HepG2 (cell line): Measurements from ENCODE around the gene SEMA5B.

Experiments
- CHD2 ChIP-seq: IDR thresholded peaks from 2 replicates; pipeline ENCODE4 v1.6.1; 2011; ENCODE audit warnings: low read depth, low read length, improper control_type of control experiment
- FOXP1 ChIP-seq, 2 experiments: fragments of 450-650 bp in 1 of 2; IDR thresholded peaks; 2 replicates each; pipeline ENCODE4 v1.6.1; 2017 to 2018; ENCODE audit warnings: antibody characterized with exemption in 1 of 2
- KDM2A ChIP-seq: sonication (generic); formaldehyde crosslinking; IDR thresholded peaks from 2 replicates; pipeline ENCODE4 v1.4.0; 2020; ENCODE audit warnings: low read depth, missing genetic modification reagents, borderline replicate concordance
- MTF1 ChIP-seq: sonication (generic); formaldehyde crosslinking; IDR thresholded peaks from 2 replicates; pipeline ENCODE4 v1.5.0; 2020; ENCODE audit warnings: missing genetic modification reagents
- NR0B2 ChIP-seq: sonication (generic); formaldehyde crosslinking; IDR thresholded peaks from 2 replicates; pipeline ENCODE4 v1.4.0; 2020; ENCODE audit warnings: mild to moderate bottlenecking, missing genetic modification reagents
- SIN3A ChIP-seq: IDR thresholded peaks from 2 replicates; pipeline ENCODE4 v1.6.1; 2011; ENCODE audit warnings: low read depth, mild to moderate bottlenecking, control low read depth, low read length, borderline replicate concordance
- SPEN ChIP-seq: sonication (generic); formaldehyde crosslinking; IDR thresholded peaks from 2 replicates; pipeline ENCODE4 v1.5.1; 2020; ENCODE audit warnings: low read depth, mild to moderate bottlenecking, missing genetic modification reagents
- SRSF4 ChIP-seq: fragments of 200-400 bp; formaldehyde crosslinking; IDR thresholded peaks from one replicate; pipeline ENCODE4 v1.6.1; 2018; ENCODE audit warnings: mild to moderate bottlenecking, low read depth, low read length, moderate library complexity; ENCODE audit not compliant: poor library complexity, severe bottlenecking
- THRA ChIP-seq: sonication (generic); formaldehyde crosslinking; IDR thresholded peaks from 2 replicates; pipeline ENCODE4 v1.4.0; 2020; ENCODE audit warnings: missing genetic modification reagents, borderline replicate concordance
- TF ChIP-seq, protein P1 (sequence below): conservative IDR thresholded peaks from 2 replicates; pipeline ENCODE4 v1.6.1; 2018; ENCODE audit warnings: missing genetic modification reagents

GRCh38 chr3:122948408-122948807 lies 79.2 kb downstream of the SEMA5B start:
- TF ChIP-seq, protein P1, sequence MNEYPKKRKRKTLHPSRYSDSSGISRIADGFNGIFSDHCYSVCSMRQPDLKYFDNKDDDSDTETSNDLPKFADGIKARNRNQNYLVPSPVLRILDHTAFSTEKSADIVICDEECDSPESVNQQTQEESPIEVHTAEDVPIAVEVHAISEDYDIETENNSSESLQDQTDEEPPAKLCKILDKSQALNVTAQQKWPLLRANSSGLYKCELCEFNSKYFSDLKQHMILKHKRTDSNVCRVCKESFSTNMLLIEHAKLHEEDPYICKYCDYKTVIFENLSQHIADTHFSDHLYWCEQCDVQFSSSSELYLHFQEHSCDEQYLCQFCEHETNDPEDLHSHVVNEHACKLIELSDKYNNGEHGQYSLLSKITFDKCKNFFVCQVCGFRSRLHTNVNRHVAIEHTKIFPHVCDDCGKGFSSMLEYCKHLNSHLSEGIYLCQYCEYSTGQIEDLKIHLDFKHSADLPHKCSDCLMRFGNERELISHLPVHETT (CRISPR knock-in tag): no peak
- TF ChIP-seq NR0B2 (CRISPR knock-in tag): no peak
- TF ChIP-seq SRSF4: no peak
- TF ChIP-seq KDM2A (CRISPR knock-in tag): no peak
- TF ChIP-seq SPEN: no peak
- TF ChIP-seq FOXP1 (IDR thresholded peaks at IDR 0.05): no peak
- no peak for TF ChIP-seq FOXP1 (CRISPR knock-in tag; IDR thresholded peaks at IDR 0.05)
- no peak for TF ChIP-seq CHD2
- no peak for TF ChIP-seq MTF1 (CRISPR knock-in tag)
- TF ChIP-seq SIN3A: no peak
- TF ChIP-seq THRA: no peak
